AG04450 (cell line): ENCODE data around the gene GPR31. TPM values are rescaled to one million over a fixed set of nuclear protein-coding genes. Genes with fewer than 3 reads are reported as not detected.

Source experiments
- CTCF ChIA-PET: fragments of 300-600, 350-600 bp; formaldehyde crosslinking; extraction: SDS; loops from one replicate; lab custom pipeline; 2022; ENCODE audit warnings: antibody characterized with exemption, inconsistent platforms; lab: Charles Lee
- POLR2A ChIA-PET: fragments of 350-600 bp; formaldehyde crosslinking; extraction: SDS; loops from one replicate; lab custom pipeline; 2021; ENCODE audit warnings: antibody characterized with exemption, inconsistent platforms; lab: Yijun Ruan, JAX
- DNase-seq: peaks from one replicate; pipeline ENCODE4 v3.0.0-alpha.2; 2011; ENCODE audit warnings: low read depth, low spot score
- H3K27ac ChIP-seq: one replicate; pipeline ENCODE4 v1.5.1; 2012; ENCODE audit warnings: low read depth, low read length, control low read depth
- H3K27me3 ChIP-seq: one replicate; pipeline ENCODE4 v1.6.0; 2012; ENCODE audit warnings: low read length; ENCODE audit not compliant: control insufficient read depth, insufficient read depth
- H3K4me3 ChIP-seq: 2 replicates; pipeline ENCODE4 v1.5.1; 2011; ENCODE audit warnings: mild to moderate bottlenecking, low read depth, low read length, control low read depth
- H3K9me3 ChIP-seq: 2 replicates; pipeline ENCODE4 v1.5.1; 2012; ENCODE audit warnings: low read length; ENCODE audit not compliant: control insufficient read depth, insufficient read depth
- polyA plus RNA-seq: library from polyadenylated mRNA; depleted of rRNA; stranded (reverse); fragments of >200 nt; gene quantifications from 2 replicates; pipeline ENCODE4 v1.2.3, GENCODE V29; 2011
- TF ChIP-seq, protein P1 (sequence below): IDR thresholded peaks from 2 replicates; pipeline ENCODE4 v1.5.1; 2011; ENCODE audit warnings: low read depth, low read length, control low read depth, inconsistent platforms

Gene GPR31
- polyA plus RNA-seq, 1 experiment: not detected

DNA sequence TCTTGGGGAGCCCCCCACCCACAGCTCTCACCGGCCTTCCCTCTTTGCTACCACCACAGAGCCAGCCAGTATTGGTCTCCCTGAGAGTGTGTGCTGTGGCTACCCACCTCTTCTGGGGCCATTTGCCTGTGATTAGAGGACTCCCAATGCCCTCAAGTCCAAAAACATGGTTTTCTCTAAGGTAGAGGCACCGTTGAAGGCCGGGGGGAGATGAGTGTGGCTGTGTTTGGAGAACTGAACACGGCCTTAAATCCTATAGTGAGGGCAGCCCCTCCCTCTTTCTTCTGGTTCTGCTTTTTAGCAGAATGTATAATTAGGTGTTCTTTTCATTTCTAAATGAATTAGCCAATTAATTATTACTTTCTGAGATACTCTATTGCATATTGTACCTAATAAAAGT, 32.4 kb downstream of the GPR31 start:
- ChIA-PET POLR2A (no interaction called here), CTCF (no interaction called here)
- no peak for DNase-seq
- no peak overlapping the region for H3K4me3 ChIP-seq
- TF ChIP-seq, protein P1, sequence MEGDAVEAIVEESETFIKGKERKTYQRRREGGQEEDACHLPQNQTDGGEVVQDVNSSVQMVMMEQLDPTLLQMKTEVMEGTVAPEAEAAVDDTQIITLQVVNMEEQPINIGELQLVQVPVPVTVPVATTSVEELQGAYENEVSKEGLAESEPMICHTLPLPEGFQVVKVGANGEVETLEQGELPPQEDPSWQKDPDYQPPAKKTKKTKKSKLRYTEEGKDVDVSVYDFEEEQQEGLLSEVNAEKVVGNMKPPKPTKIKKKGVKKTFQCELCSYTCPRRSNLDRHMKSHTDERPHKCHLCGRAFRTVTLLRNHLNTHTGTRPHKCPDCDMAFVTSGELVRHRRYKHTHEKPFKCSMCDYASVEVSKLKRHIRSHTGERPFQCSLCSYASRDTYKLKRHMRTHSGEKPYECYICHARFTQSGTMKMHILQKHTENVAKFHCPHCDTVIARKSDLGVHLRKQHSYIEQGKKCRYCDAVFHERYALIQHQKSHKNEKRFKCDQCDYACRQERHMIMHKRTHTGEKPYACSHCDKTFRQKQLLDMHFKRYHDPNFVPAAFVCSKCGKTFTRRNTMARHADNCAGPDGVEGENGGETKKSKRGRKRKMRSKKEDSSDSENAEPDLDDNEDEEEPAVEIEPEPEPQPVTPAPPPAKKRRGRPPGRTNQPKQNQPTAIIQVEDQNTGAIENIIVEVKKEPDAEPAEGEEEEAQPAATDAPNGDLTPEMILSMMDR: no peak
- no peak overlapping the region for H3K27ac ChIP-seq
- no peaks in the 10 kb centered on the region for H3K27me3 ChIP-seq
- peaks cover 9% of the 10 kb centered on the region for H3K9me3 ChIP-seq

DNA sequence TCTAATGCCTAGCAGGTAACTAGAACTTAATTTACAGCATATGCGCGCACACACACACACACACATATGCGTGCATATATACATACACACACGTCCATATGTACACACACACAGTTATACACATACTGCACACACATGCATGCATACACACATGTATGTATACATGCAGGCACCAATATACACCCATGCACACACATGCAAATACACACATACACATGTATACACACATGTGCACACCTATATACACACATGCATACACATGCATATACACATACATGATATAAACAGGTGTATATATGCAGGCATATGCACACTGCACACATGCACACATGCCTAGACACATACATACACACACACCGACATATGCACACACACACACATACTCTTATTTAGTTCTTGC, 33.0 kb downstream of the GPR31 start:
- CTCF ChIA-PET: interaction anchor here (0.6 kb wide), 1 partner anchor 743 kb away, joined by 3 read pairs; no protein-coding TSS in a partner anchor
- no peak for DNase-seq
- Histone ChIP-seq H3K27ac (no peak overlapping the region), H3K4me3 (no peak overlapping the region), H3K9me3 (peaks cover 15% of the 10 kb centered on the region), H3K27me3 (no peaks in the 10 kb centered on the region)
- TF ChIP-seq, protein P1: no peak
- POLR2A ChIA-PET: no interaction called here

DNA sequence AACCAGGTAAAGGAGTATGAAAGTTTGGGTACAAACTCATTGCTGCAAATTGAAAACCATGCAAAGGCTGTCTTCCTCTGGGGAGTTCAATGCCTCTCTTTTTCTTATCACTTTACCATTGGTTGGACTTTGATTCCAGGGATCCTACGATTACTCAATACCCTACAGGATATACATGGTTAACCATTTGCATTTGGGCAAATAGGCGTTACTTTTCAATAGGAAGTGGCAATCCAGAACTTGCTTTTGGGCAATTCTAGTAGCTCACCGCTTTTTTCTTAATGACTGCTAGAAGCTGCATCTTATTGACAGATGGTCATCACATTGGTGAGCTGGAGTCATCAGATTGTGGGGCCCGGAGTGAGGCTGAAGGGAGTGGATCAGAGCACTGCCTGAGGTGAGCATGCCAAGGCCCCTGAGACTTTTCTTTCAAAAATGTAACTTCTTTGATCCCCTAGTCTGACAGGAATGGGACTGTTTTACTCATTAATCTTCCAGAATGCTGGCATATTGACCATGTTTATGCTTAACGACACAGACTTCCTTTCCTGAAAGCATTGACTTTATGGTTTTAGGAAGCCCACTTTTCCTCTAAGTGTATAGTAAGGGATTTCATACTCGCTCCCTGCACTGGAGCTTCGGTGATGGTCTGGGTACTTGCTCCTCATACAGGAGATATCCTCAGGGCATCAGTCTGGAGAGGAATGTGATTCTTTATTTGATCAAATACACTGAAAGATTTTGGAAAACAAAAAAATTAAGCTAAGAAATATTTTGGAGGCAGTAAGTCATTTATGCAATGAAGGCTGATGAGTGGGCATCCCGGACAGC, 34.7 kb downstream of the GPR31 start, which contains the start of gene CCR6:
Gene CCR6, plus strand, starts transcription at position 270 of the 831 bp plus-strand sequence. CDS start 13,039 bp downstream, outside the sequence.
- DNase-seq: no peak
- no peak within 1 kb of the TSS for H3K27ac ChIP-seq
- CTCF ChIA-PET: no interaction called here
- no peaks in the 10 kb centered on the region for H3K27me3 ChIP-seq
- H3K4me3 ChIP-seq: no peak within 1 kb of the TSS
- TF ChIP-seq, protein P1: no peak
- POLR2A ChIA-PET: no interaction called here
- H3K9me3 ChIP-seq: peaks cover 22% of the 10 kb centered on the region

DNA sequence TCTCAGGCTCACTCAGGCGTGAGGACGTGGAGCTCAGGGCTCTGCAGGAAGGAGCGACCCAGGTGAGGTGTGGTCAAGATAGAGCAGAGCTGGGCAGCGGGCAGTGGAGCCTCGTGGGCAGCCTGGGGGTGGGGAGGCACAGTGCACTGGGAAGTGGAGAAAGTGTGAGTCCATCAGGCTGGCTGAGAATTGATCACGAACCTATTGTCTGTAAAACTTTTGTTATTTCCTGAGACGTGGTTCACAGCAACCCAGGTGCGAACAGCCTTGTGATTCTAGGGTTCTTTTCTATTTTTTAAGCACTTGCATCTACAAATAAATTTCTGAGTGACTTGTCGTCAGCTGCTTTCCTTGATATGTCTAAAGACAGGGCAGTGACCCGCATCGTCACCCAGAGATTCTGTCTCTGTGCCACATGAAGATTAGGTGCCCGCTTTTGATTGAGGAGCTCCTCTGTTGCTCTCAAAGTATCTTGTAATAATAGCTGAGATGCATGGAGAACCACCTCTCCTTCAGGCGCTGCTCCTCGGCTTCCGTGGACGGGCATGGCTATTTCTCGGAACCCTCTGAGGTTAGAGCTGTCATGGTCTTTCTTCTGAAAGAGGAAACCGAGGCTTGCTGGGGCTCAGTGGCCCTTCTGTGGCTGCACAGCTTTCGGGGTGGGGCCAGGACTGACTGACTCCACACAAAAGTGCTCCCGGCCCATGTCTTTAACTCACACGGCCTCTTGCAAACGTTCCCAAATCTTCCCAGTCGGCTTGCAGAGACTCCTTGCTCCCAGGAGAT, 35.5 kb downstream of the GPR31 start:
- Histone ChIP-seq H3K27me3 (no peaks in the 10 kb centered on the region), H3K27ac (no peak overlapping the region), H3K9me3 (peaks cover 22% of the 10 kb centered on the region), H3K4me3 (no peak overlapping the region)
- CTCF ChIA-PET: no interaction called here
- TF ChIP-seq, protein P1: no peak
- DNase-seq: no peak
- POLR2A ChIA-PET: no interaction called here

DNA sequence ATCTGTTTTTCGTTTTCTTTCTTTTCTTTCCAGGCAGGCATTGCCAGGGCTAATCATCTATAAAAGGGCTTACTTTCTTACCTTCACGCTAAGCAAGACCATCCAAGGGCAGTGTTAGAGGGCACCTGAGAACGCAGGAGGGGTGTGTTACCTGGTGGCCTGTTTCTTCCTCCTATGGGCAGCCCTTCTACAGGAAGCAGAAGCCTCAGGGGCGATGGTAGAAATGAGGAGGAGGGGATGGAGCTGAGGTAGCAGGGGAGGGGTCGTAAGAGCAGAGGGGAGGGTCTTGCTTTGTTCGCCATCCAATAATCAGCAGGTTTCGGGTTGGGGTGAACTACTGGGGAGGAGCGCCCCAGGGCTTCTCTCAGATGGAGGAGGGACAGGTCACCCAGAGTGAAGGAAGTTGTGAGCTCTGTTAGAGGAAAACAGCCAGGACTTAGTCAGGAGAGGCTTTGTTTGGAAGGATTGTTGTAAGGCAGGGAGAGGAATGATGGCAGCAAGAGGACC, 36.4 kb downstream of the GPR31 start:
- no peak for DNase-seq
- H3K27ac ChIP-seq: no peak overlapping the region
- no peaks in the 10 kb centered on the region for H3K27me3 ChIP-seq
- TF ChIP-seq, protein P1: no peak
- POLR2A ChIA-PET: no interaction called here
- no peak overlapping the region for H3K4me3 ChIP-seq
- peaks cover 30% of the 10 kb centered on the region for H3K9me3 ChIP-seq
- CTCF ChIA-PET: no interaction called here
